Bronchial epithelial cell (primary cell): Measurements from ENCODE around the gene YEATS2. TPM values are rescaled to one million over a fixed set of nuclear protein-coding genes. Genes with fewer than 3 reads are reported as not detected.
A peak's percentile ranks its signal among the peaks of the same experiment; 100 is the strongest.

Source experiments
- DNase-seq: peaks from one replicate; pipeline ENCODE4 v3.0.0-alpha.2; 2010; ENCODE audit warnings: low read depth
- FAIRE-seq: peaks from 2 replicates; lab custom pipeline; 2011; peaks lifted over from hg19 to GRCh38; lab: Jason Lieb, UNC
- H3K27me3 ChIP-seq: 2 replicates; pipeline ENCODE4 v1.5.1; 2011; ENCODE audit warnings: low read length; ENCODE audit not compliant: control insufficient read depth, insufficient read depth
- H3K36me3 ChIP-seq: 2 replicates; pipeline ENCODE4 v1.5.1; 2011; ENCODE audit warnings: low read length; ENCODE audit not compliant: control insufficient read depth, insufficient read depth
- H3K4me3 ChIP-seq: 2 replicates; pipeline ENCODE4 v1.5.1; 2011; ENCODE audit warnings: mild to moderate bottlenecking, low read depth, low read length, control low read depth
- CTCF ChIP-seq: IDR thresholded peaks from 2 replicates; pipeline ENCODE4 v1.5.1; 2011; ENCODE audit warnings: mild to moderate bottlenecking, moderate library complexity, low read length, control low read depth, inconsistent platforms; ENCODE audit not compliant: insufficient read depth, severe bottlenecking
- total RNA-seq: library from RNA; depleted of rRNA; stranded (reverse); fragments of >200 nt; gene quantifications from 2 replicates; pipeline ENCODE4 v1.2.1, GENCODE V29; 2014

The YEATS2 gene
- total RNA-seq, 1 donor from 2014 or later, result 18.2 TPM

- no peak for DNase-seq
- no peak for TF ChIP-seq CTCF
- H3K4me3 ChIP-seq, result no peak overlapping the region
- no peaks in the 10 kb centered on the region for H3K27me3 ChIP-seq
- peaks cover 21% of the 10 kb centered on the region for H3K36me3 ChIP-seq
- FAIRE-seq, result no peak
Observed at GRCh38 chr3:183833516-183833915, 135.9 kb downstream of the YEATS2 start.

DNA sequence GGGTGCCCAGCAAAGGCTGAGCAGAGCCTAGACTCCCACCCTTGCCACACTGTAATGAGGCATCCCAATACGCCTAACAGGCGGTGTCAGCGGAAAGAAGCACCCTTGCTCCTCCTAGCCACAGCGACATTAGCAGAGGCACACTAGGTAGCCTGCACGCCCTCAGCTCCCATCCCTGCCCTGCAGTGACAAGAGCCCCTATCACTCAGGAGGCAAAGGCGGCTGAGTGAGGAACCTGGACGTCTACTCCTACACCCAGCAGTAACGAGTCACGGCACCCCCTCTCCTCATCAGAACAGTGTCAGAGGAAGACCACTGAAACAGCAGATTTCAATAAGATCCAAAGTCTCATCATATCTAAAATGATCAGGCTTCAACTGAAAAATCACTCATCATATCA lies 139.8 kb downstream of the YEATS2 start:
- no peaks in the 10 kb centered on the region for H3K27me3 ChIP-seq
- DNase-seq (no peak), FAIRE-seq (no peak)
- H3K4me3 ChIP-seq, result no peak overlapping the region
- peaks cover 21% of the 10 kb centered on the region for H3K36me3 ChIP-seq
- TF ChIP-seq CTCF, result no peak

DNA sequence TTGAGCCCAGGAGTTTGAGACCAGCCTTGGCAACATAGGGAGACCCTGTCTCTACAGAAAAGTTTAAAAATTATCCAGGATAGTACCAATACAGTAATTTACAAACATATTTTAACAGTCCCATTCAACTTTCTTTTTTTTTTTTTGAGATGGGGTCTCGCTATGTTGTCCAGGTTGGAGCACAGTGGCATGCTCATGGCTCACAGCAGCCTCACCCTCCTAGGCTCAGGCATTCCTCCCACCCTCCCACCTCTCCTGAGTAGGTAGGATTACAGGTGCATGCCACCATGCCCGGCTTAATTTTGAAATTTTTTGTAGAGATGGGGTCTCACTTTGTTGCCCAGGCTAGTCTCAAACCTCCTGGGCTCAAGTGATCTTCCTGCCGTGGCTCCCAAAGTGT lies 140.3 kb downstream of the YEATS2 start:
- FAIRE-seq (no peak), DNase-seq (no peak)
- peaks cover 17% of the 10 kb centered on the region for H3K36me3 ChIP-seq

GRCh38 chr3:183839751-183840150 lies 142.2 kb downstream of the YEATS2 start:
- Histone ChIP-seq H3K36me3 (peaks cover 9% of the 10 kb centered on the region), H3K4me3 (no peak overlapping the region), H3K27me3 (no peaks in the 10 kb centered on the region)
- no peak for TF ChIP-seq CTCF
- DNase-seq, result no peak
- no peak for FAIRE-seq

More for the DNA sequence above, 140.3 kb downstream of the YEATS2 start:
- Histone ChIP-seq H3K27me3 (no peaks in the 10 kb centered on the region), H3K4me3 (no peak overlapping the region)
- no peak for TF ChIP-seq CTCF

DNA sequence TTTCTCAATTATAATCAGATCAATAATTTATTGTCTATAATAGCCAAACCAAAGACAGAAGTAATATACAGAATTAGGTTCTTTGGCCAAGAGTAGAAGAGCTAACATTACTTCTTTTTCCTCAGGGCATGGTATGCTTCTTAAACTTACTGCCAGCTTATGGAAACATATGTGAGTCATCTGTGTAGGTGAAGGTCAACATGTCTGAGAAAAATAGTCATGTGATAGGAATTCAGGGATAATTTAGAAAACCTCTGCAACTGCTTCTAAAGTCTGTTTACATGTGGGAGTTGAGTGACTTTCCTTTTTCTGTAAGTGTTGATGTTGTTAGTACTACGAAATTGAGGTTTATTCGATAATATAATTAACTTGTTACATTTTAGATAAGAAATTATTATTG lies 147.0 kb downstream of the YEATS2 start:
- TF ChIP-seq CTCF, result no peak
- peak; percentile 95 for DNase-seq
- no peak for FAIRE-seq
- Histone ChIP-seq H3K4me3 (no peak overlapping the region), H3K27me3 (no peaks in the 10 kb centered on the region), H3K36me3 (peaks cover 7% of the 10 kb centered on the region)

- H3K36me3 ChIP-seq, result peaks cover 3% of the 10 kb centered on the region
- no peaks in the 10 kb centered on the region for H3K27me3 ChIP-seq
- no peak for FAIRE-seq
Observed at GRCh38 chr3:183845090-183845489, 147.5 kb downstream of the YEATS2 start.

More at GRCh38 chr3:183845090-183845489, 147.5 kb downstream of the YEATS2 start:
- peak; percentile 59 for DNase-seq
- no peak overlapping the region for H3K4me3 ChIP-seq
- TF ChIP-seq CTCF, result no peak
